K562 (cell line): ENCODE results near the gene XRN1. TPM values are rescaled to one million over a fixed set of nuclear protein-coding genes. Genes with fewer than 3 reads are reported as not detected.
A peak's percentile ranks its signal among the peaks of the same experiment; 100 is the strongest.

Experiments
- ATAC-seq: fragments of 200-7000 bp; cut with Tn5 transposase; 3 replicates; pipeline ENCODE4 v1.9.1; 2020; ENCODE audit warnings: moderate library complexity
- BruUV-seq: library from RNA; stranded (reverse); fragments of 400-500 nt; replicated peaks from 2 replicates; lab custom pipeline; 2021; lab: Mats Ljungman, UMichigan
- CTCF ChIA-PET: fragments of 300-600 bp; formaldehyde crosslinking; extraction: SDS; loops from one replicate; lab custom pipeline; 2021; ENCODE audit warnings: low intra/inter-chr PET ratio; lab: Yijun Ruan, JAX
- POLR2A ChIA-PET: fragments of 300-600, 350-650 bp; sonication (Branson Sonifier 250); formaldehyde crosslinking; extraction: SDS; loops from one replicate; lab custom pipeline; 2021; ENCODE audit warnings: antibody characterized with exemption, inconsistent platforms; lab: Yijun Ruan, JAX
- DNase-seq, 4 experiments: peaks; one replicate each; pipeline versions ENCODE4 v3.0.0 to v3.0.0-alpha.2; 2011 to 2018; ENCODE audit warnings: low spot score in 3 of 4, mixed read lengths in 3 of 4; ENCODE audit errors: extremely low read depth in 1 of 4
- FAIRE-seq: peaks from 2 replicates; lab custom pipeline; 2011; peaks lifted over from hg19 to GRCh38; lab: Jason Lieb, UNC
- H2AFZ ChIP-seq: 2 replicates; pipeline ENCODE4 v1.6.0; 2011; ENCODE audit warnings: low read depth, low read length, control low read depth, inconsistent platforms
- H3K27ac ChIP-seq: fragments of 200-600 bp; 3 replicates; pipeline ENCODE4 v1.8.0; 2011; ENCODE audit warnings: low read depth, mild to moderate bottlenecking, control low read depth, inconsistent platforms, low read length, moderate library complexity, mixed read lengths; ENCODE audit errors: extremely low read depth
- H3K27me3 ChIP-seq, 2 experiments: fragments of 300-600 bp in 1 of 2; 2 replicates in 1 of 2; 3 replicates in 1 of 2; pipeline versions ENCODE4 v1.6.0 to v1.8.0; 2011; ENCODE audit warnings: inconsistent platforms in 2 of 2, low read length in 2 of 2, mild to moderate bottlenecking in 1 of 2, mixed read lengths in 1 of 2, moderate library complexity in 1 of 2; ENCODE audit not compliant: control insufficient read depth in 2 of 2, insufficient read depth in 2 of 2
- H3K36me3 ChIP-seq: fragments of 300-600 bp; 3 replicates; pipeline ENCODE4 v1.8.0; 2011; ENCODE audit warnings: mild to moderate bottlenecking, low read length, inconsistent platforms; ENCODE audit not compliant: control insufficient read depth, insufficient read depth
- H3K4me1 ChIP-seq, 2 experiments: fragments of 200-600 bp in 1 of 2; replicated peaks in 1 of 2; 2 replicates in 1 of 2; 3 replicates in 1 of 2; pipeline versions ENCODE4 v1.5.1 to v1.8.0; 2011; ENCODE audit warnings: inconsistent platforms in 2 of 2, low read length in 2 of 2, mild to moderate bottlenecking in 1 of 2, mixed read lengths in 1 of 2, moderate library complexity in 1 of 2; ENCODE audit not compliant: control insufficient read depth in 2 of 2, insufficient read depth in 2 of 2
- H3K4me2 ChIP-seq: 2 replicates; pipeline ENCODE4 v1.6.1; 2011; ENCODE audit warnings: low read length, control low read depth, inconsistent platforms, mixed read lengths; ENCODE audit not compliant: insufficient read depth
- H3K4me3 ChIP-seq: fragments of 200-600 bp; sonication (generic), shearing (Covaris generic); 2 replicates; pipeline ENCODE4 v1.5.1; 2016; ENCODE audit warnings: control low read depth, inconsistent platforms
- H3K79me2 ChIP-seq: fragments of 200-600 bp; 3 replicates; pipeline ENCODE4 v1.8.0; 2011; ENCODE audit warnings: low read length, inconsistent platforms; ENCODE audit not compliant: control insufficient read depth, insufficient read depth
- H3K9ac ChIP-seq, 2 experiments: 2 replicates each; pipeline versions ENCODE4 v1.6.0 to v1.6.1; 2011; ENCODE audit warnings: low read depth in 2 of 2, low read length in 2 of 2, control low read depth in 1 of 2, inconsistent platforms in 1 of 2, mild to moderate bottlenecking in 1 of 2, mixed read lengths in 1 of 2; ENCODE audit not compliant: insufficient read depth in 1 of 2
- H3K9me1 ChIP-seq: one replicate; pipeline ENCODE4 v1.6.0; 2011; ENCODE audit warnings: inconsistent platforms, mild to moderate bottlenecking, low read length, moderate library complexity; ENCODE audit not compliant: control insufficient read depth, insufficient read depth
- H3K9me3 ChIP-seq: replicated peaks from 2 replicates; pipeline ENCODE4 v1.5.1; 2011; ENCODE audit warnings: low read depth, low read length, inconsistent platforms; ENCODE audit not compliant: control insufficient read depth, insufficient read depth
- H4K20me1 ChIP-seq: replicated peaks from 2 replicates; pipeline ENCODE4 v1.6.1; 2011; ENCODE audit warnings: low read length, inconsistent platforms, mixed read lengths; ENCODE audit not compliant: control insufficient read depth, insufficient read depth
- ARID1B ChIP-seq: fragments of 450-650 bp; IDR thresholded peaks from 2 replicates; pipeline ENCODE4 v1.6.1; 2016; ENCODE audit warnings: antibody characterized with exemption, mild to moderate bottlenecking, inconsistent platforms
- CGGBP1 ChIP-seq: fragments of 250-450 bp; sonication (Bioruptor Pico); IDR thresholded peaks from 2 replicates; pipeline ENCODE4 v1.9.0; 2021; ENCODE audit warnings: mild to moderate bottlenecking
- CXXC5 ChIP-seq: fragments of 250-450 bp; sonication (Bioruptor Pico); IDR thresholded peaks from 2 replicates; pipeline ENCODE4 v1.8.0; 2022; ENCODE audit warnings: inconsistent platforms, mild to moderate bottlenecking, moderate library complexity
- ELF1 ChIP-seq: fragments of 200-800 bp; sonication (Bioruptor generic); IDR thresholded peaks from 2 replicates; pipeline ENCODE4 v1.6.1; 2016; ENCODE audit warnings: missing genetic modification characterization, missing compliant biosample characterization
- ETV6 ChIP-seq, 3 experiments: fragments of 150-350 bp in 1 of 3; sonication (generic) in 1 of 3; formaldehyde crosslinking in 1 of 3; IDR thresholded peaks; 2 replicates each; pipeline versions ENCODE4 v1.6.1 to v1.8.0; 2014 to 2022; ENCODE audit warnings: borderline replicate concordance in 2 of 3, low read depth in 2 of 3, antibody characterized with exemption in 1 of 3, low read length in 1 of 3, mild to moderate bottlenecking in 1 of 3, missing genetic modification reagents in 1 of 3
- FOXK1 ChIP-seq: sonication (generic); formaldehyde crosslinking; IDR thresholded peaks from 2 replicates; pipeline ENCODE4 v1.8.0; 2022; ENCODE audit warnings: missing genetic modification reagents, mild to moderate bottlenecking, borderline replicate concordance
- MYC ChIP-seq, 2 experiments: fragments of 250-450 bp in 1 of 2; sonication (Bioruptor Pico) in 1 of 2; IDR thresholded peaks; 2 replicates each; pipeline versions ENCODE4 v1.5.1 to v1.6.1; 2012 to 2021; ENCODE audit warnings: low read depth in 2 of 2, borderline replicate concordance in 1 of 2, improper control_type of control experiment in 1 of 2, low read length in 1 of 2, mild to moderate bottlenecking in 1 of 2, moderate library complexity in 1 of 2
- PBX2 ChIP-seq, 2 experiments: IDR thresholded peaks in 1 of 2; conservative IDR thresholded peaks in 1 of 2; 2 replicates each; pipeline ENCODE4 v1.6.1; 2016; ENCODE audit warnings: low read depth in 2 of 2, mild to moderate bottlenecking in 1 of 2, missing compliant biosample characterization in 1 of 2, missing genetic modification characterization in 1 of 2, moderate library complexity in 1 of 2
- PHB ChIP-seq: fragments of 250-450 bp; sonication (Bioruptor Pico); IDR thresholded peaks from 2 replicates; pipeline ENCODE4 v1.5.0; 2021
- PHF20 ChIP-seq: fragments of 450-650 bp; IDR thresholded peaks from 2 replicates; pipeline ENCODE4 v1.6.1; 2018; ENCODE audit not compliant: partially characterized antibody
- POLR2AphosphoS2 ChIP-seq: IDR thresholded peaks from 2 replicates; pipeline ENCODE4 v1.6.1; 2012; ENCODE audit warnings: low read length, improper control_type of control experiment
- POLR3A ChIP-seq: IDR thresholded peaks from 2 replicates; pipeline ENCODE4 v1.6.1; 2011; ENCODE audit warnings: borderline replicate concordance, mild to moderate bottlenecking, moderate library complexity; ENCODE audit not compliant: insufficient read length, insufficient read depth; ENCODE audit errors: extremely low read depth
- RFX5 ChIP-seq: IDR thresholded peaks from 2 replicates; pipeline ENCODE4 v1.6.1; 2011; ENCODE audit warnings: low read depth, mild to moderate bottlenecking, improper control_type of control experiment, low read length
- ZNF224 ChIP-seq: sonication (generic); formaldehyde crosslinking; IDR thresholded peaks from 2 replicates; pipeline ENCODE4 v1.8.0; 2022; ENCODE audit warnings: mild to moderate bottlenecking, missing genetic modification reagents
- WGBS: fragments of 100-300 bp; shearing (Covaris generic); methylation state at CpG from one replicate; pipeline ENCODE4 v1.1.6; 2016; ENCODE audit warnings: low coverage, mixed read lengths; ENCODE audit not compliant: insufficient coverage; ENCODE audit errors: missing lambda C conversion rate; 5-methylcytosine and 5-hydroxymethylcytosine counted together
- in situ Hi-C: fragments of 300-500 bp; cut with MboI; formaldehyde crosslinking; loops from 4 replicates; pipeline ENCODE4 v1.15.0; 2018; ENCODE audit warnings: inconsistent platforms, mixed read lengths
- intact Hi-C: fragments of 100-400 bp; cut with micrococcal nuclease; formaldehyde crosslinking; loops from 2 replicates; pipeline ENCODE4 v1.14.2; 2022
- polyA plus RNA-seq, 8 experiments: library from polyadenylated mRNA; depleted of rRNA in 4 of 8; stranded (reverse) in 5 of 8; unstranded in 3 of 8; fragments of >200 nt; fragmentation: Nextera tagmentation in 2 of 8; fragmentation: Illumina TruSeq in 1 of 8; extraction: Ambion mirVana in 2 of 8; extraction: Trizol in 1 of 8; gene quantifications; 2 replicates each; pipeline versions ENCODE4 v1.2.1 to v1.2.3, GENCODE V29; 2011 to 2014; ENCODE audit warnings: inconsistent platforms in 1 of 8, missing spikeins in 1 of 8
- total RNA-seq, 7 experiments: library from RNA; depleted of rRNA in 6 of 7; stranded (reverse); fragments of >200 nt in 6 of 7; fragmentation: Illumina TruSeq in 2 of 7; extraction: Trizol in 2 of 7; gene quantifications; 2 replicates each; pipeline versions ENCODE4 v1.2.1 to v1.2.3, GENCODE V29; 2011 to 2021; ENCODE audit warnings: low replicate concordance in 1 of 7
- TF ChIP-seq, protein P1 (sequence below): fragments of 450-650 bp; IDR thresholded peaks from 2 replicates; pipeline ENCODE4 v1.6.1; 2016; ENCODE audit warnings: missing biosample characterization, missing genetic modification characterization

The XRN1 gene
- total and polyA plus RNA-seq, 9 of the 15 experiments (the other 6 are each of a cell fraction or from before 2014, with no cell fraction given) = 3.1 to 28.4 (median 17.2) TPM

GRCh38 chr3:142263112-142263511, 184.7 kb downstream of the XRN1 start (continued):
- TF ChIP-seq PBX2 (CRISPR knock-in tag; IDR thresholded peaks at IDR 0.05; ENCODE audit: low read depth) (no peak), PBX2 (tag; conservative IDR thresholded peaks at IDR 0.05; ENCODE audit: low read depth) (peak; percentile 38; the same call in 1 of the 2 replicates), ARID1B (peak; percentile 12; the same call in 1 of the 2 replicates)

GRCh38 chr3:142259359-142259758, 188.5 kb downstream of the XRN1 start:
- ChIA-PET CTCF (interaction anchor here (0.6 kb wide), 1 partner anchor 26 kb away, joined by 3 read pairs; no protein-coding TSS in a partner anchor), POLR2A (no interaction called here)
- H3K4me3 ChIP-seq = no peak overlapping the region
- DNase-seq (no peak), ATAC-seq (no peak), FAIRE-seq (no peak)
- H3K36me3 ChIP-seq = no peaks in the 10 kb centered on the region
- H2AFZ ChIP-seq = 0 out of 2 replicates have a peak overlapping the region, but pooled peaks have one; percentile 32
- WGBS = 40% methylated on average over 3 of the region's 3 CpGs
- no peaks in the 10 kb centered on the region for H3K4me1 ChIP-seq
- BruUV-seq = no TSS peak
- H3K79me2 ChIP-seq = no peaks in the 10 kb centered on the region
- peaks cover 3% of the 10 kb centered on the region; the same call in 1 of the 2 replicates for H3K9me3 ChIP-seq
- H3K27me3 ChIP-seq = no peaks in the 10 kb centered on the region
- H3K4me2 ChIP-seq = no peak overlapping the region
- no peak overlapping the region for H3K9ac ChIP-seq
- H4K20me1 ChIP-seq = no peaks in the 10 kb centered on the region
- in situ Hi-C loops = no loop called here
- intact Hi-C loops = no loop called here
- H3K9me1 ChIP-seq = no peaks in the 10 kb centered on the region
- H3K27ac ChIP-seq = no peak overlapping the region
- TF ChIP-seq RFX5 (no peak), CGGBP1 (no peak), ZNF224 (no peak), FOXK1 (no peak), MYC (IDR thresholded peaks at IDR 0.05; ENCODE audit: low read depth, low read length) (no peak), MYC (CRISPR knock-in tag; IDR thresholded peaks at IDR 0.05; ENCODE audit: borderline replicate concordance, low read depth) (no peak), ELF1 (tag) (no peak), POLR3A (no peak), PHF20 (no peak), PHB (CRISPR knock-in tag) (no peak), CXXC5 (CRISPR knock-in tag) (no peak), ETV6 (IDR thresholded peaks at IDR 0.05; ENCODE audit: borderline replicate concordance in 1 of 2, low read depth in 2 of 2, low read length in 1 of 2) (no peak), ETV6 (CRISPR knock-in tag; IDR thresholded peaks at IDR 0.05; ENCODE audit: borderline replicate concordance) (no peak), POLR2AphosphoS2 (no peak)
- TF ChIP-seq, protein P1, sequence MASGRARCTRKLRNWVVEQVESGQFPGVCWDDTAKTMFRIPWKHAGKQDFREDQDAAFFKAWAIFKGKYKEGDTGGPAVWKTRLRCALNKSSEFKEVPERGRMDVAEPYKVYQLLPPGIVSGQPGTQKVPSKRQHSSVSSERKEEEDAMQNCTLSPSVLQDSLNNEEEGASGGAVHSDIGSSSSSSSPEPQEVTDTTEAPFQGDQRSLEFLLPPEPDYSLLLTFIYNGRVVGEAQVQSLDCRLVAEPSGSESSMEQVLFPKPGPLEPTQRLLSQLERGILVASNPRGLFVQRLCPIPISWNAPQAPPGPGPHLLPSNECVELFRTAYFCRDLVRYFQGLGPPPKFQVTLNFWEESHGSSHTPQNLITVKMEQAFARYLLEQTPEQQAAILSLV = no peak
